A673 (cell line): ENCODE data around the gene NIBAN1. TPM values are rescaled to one million over a fixed set of nuclear protein-coding genes. Genes with fewer than 3 reads are reported as not detected.

Experiments
- BruUV-seq: library from RNA; stranded (reverse); fragments of 400-500 nt; replicated peaks from 2 replicates; lab custom pipeline; 2021; lab: Mats Ljungman, UMichigan
- CTCF ChIA-PET: fragments of 300-600 bp; sonication (Branson Sonifier 250); formaldehyde crosslinking; loops from one replicate; lab custom pipeline; 2022; ENCODE audit warnings: antibody characterized with exemption; lab: Charles Lee
- POLR2A ChIA-PET: fragments of 300-600 bp; sonication (Branson Sonifier 250); formaldehyde crosslinking; loops from one replicate; lab custom pipeline; 2022; ENCODE audit warnings: antibody characterized with exemption; ENCODE audit not compliant: low non-redundant PET; lab: Charles Lee
- DNase-seq: peaks from one replicate; pipeline ENCODE4 v3.0.0-alpha.2; 2015; ENCODE audit warnings: low spot score
- H3K27ac ChIP-seq: fragments of 200-600 bp; sonication (generic); 2 replicates; pipeline ENCODE4 v1.5.1; 2016; ENCODE audit warnings: mixed run types, low read depth, mild to moderate bottlenecking, mixed read lengths, antibody characterized with exemption, low read length; ENCODE audit not compliant: poor library complexity, severe bottlenecking
- H3K27me3 ChIP-seq: fragments of 200-600 bp; sonication (generic); replicated peaks from 2 replicates; pipeline ENCODE4 v1.6.1; 2017; ENCODE audit warnings: mixed run types, low read depth, mild to moderate bottlenecking, mixed read lengths, antibody characterized with exemption, low read length; ENCODE audit not compliant: insufficient read depth, poor library complexity
- H3K36me3 ChIP-seq: fragments of 200-600 bp; sonication (generic); 2 replicates; pipeline ENCODE4 v1.6.1; 2016; ENCODE audit warnings: mixed run types, mild to moderate bottlenecking, mixed read lengths, antibody characterized with exemption, low read length; ENCODE audit not compliant: insufficient read depth, poor library complexity, severe bottlenecking
- H3K4me1 ChIP-seq: fragments of 200-600 bp; sonication (generic); 2 replicates; pipeline ENCODE4 v1.6.1; 2017; ENCODE audit warnings: mixed run types, mild to moderate bottlenecking, mixed read lengths, antibody characterized with exemption, low read length; ENCODE audit not compliant: insufficient read depth, poor library complexity, severe bottlenecking
- H3K4me3 ChIP-seq: fragments of 200-600 bp; sonication (generic); 2 replicates; pipeline ENCODE4 v1.5.1; 2016; ENCODE audit warnings: low read depth, mixed run types, mild to moderate bottlenecking, mixed read lengths, low read length; ENCODE audit not compliant: poor library complexity, severe bottlenecking
- H3K9me3 ChIP-seq: fragments of 200-600 bp; sonication (generic); 2 replicates; pipeline ENCODE4 v1.6.1; 2016; ENCODE audit warnings: mixed run types, low read depth, mild to moderate bottlenecking, mixed read lengths, antibody characterized with exemption, low read length; ENCODE audit not compliant: poor library complexity, severe bottlenecking
- EZH2 ChIP-seq: fragments of 200-600 bp; sonication (generic); IDR thresholded peaks from 2 replicates; pipeline ENCODE4 v1.6.1; 2017; ENCODE audit warnings: borderline replicate concordance, low read depth, mild to moderate bottlenecking, mixed read lengths, antibody characterized with exemption, low read length; ENCODE audit not compliant: poor library complexity, severe bottlenecking
- intact Hi-C: fragments of 100-400 bp; cut with micrococcal nuclease; formaldehyde crosslinking; loops from one replicate; pipeline ENCODE4 v1.10.0; 2022; ENCODE audit not compliant: unreplicated experiment
- total RNA-seq: library from RNA; stranded (reverse); gene quantifications from 2 replicates; pipeline ENCODE4 v1.2.3, GENCODE V29; 2021
- TF ChIP-seq, protein P1 (sequence below): fragments of 300-800, 200-600 bp; sonication (generic); conservative IDR thresholded peaks from 2 replicates; pipeline ENCODE4 v1.5.1; 2017; ENCODE audit warnings: low read depth, mild to moderate bottlenecking, antibody characterized with exemption, low read length, moderate library complexity, mixed read lengths

NIBAN1 gene
- total RNA-seq, 1 experiment from 2014 or later, result 52.9 TPM

DNA sequence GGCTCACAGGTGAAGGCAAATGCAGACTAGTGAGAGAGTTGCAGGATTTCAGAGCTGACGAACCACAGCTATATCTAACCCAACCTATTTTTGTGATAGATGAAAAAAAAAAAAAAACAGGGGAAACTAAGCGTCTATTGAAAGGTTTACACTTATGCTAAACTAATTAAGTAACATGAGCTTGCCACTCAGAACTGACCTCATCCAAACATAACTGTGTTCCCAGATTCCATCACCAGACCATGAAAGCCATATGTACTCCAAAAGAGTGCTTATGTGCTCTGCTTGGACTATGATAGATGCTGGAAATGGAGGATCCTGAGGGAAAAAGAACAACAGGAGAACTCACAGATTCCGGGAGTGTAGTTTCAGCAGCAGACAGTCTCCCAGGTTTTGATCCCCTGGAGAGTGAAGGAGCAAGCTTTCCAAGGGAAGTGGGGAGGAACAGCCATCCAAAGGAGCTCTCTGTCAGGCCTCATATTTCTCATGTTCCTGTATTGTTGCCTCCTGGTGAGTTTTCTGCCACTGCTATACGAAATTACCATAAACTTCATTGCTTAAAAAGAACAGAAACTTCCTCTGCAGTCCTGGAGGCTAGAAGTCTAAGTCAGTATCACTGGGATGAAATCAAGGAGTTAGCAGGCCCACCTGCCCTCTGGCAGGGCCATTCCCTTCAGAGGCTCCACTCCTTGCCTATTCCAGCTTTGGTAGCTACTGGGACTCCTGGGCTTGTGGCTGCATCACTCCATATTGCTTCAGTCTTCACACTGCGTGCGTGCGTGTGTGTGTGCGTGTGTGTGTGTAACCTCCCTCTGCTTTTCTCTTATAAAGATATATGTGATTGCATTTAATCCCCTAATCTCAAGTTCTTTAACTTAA is 38.1 kb downstream of the NIBAN1 start:
- intact Hi-C loops, result no loop called here
- Histone ChIP-seq H3K9me3 (no peaks in the 10 kb centered on the region), H3K4me1 (peaks cover 9% of the 10 kb centered on the region), H3K27me3 (no peaks in the 10 kb centered on the region), H3K36me3 (no peaks in the 10 kb centered on the region), H3K4me3 (no peak overlapping the region), H3K27ac (peak overlapping the region; percentile 15)
- ChIA-PET POLR2A (no interaction called here), CTCF (no interaction called here)
- no peak for DNase-seq
- no TSS peak for BruUV-seq
- TF ChIP-seq, protein P1, sequence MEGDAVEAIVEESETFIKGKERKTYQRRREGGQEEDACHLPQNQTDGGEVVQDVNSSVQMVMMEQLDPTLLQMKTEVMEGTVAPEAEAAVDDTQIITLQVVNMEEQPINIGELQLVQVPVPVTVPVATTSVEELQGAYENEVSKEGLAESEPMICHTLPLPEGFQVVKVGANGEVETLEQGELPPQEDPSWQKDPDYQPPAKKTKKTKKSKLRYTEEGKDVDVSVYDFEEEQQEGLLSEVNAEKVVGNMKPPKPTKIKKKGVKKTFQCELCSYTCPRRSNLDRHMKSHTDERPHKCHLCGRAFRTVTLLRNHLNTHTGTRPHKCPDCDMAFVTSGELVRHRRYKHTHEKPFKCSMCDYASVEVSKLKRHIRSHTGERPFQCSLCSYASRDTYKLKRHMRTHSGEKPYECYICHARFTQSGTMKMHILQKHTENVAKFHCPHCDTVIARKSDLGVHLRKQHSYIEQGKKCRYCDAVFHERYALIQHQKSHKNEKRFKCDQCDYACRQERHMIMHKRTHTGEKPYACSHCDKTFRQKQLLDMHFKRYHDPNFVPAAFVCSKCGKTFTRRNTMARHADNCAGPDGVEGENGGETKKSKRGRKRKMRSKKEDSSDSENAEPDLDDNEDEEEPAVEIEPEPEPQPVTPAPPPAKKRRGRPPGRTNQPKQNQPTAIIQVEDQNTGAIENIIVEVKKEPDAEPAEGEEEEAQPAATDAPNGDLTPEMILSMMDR, result no peak
- TF ChIP-seq EZH2, result no peak

DNA sequence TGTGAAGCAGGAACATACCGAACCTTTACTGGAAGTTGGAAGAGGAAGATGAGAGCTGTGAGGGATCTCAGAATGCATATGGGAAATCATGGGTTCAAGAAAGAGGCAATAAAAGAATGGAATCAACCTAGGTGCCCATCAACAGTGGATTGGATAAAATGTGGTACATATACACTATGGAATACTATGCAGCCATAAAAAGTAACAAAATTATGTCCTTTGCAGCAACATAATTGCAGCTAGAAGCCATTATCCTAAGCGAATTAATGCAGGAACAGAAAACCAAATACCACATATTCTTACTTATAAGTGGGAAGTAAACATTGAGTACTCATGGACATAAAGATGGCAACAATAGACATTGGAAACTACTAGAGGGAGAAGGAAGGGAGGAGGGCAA is 40.4 kb downstream of the NIBAN1 start:
- Histone ChIP-seq H3K27me3 (no peaks in the 10 kb centered on the region), H3K9me3 (no peaks in the 10 kb centered on the region), H3K4me1 (peaks cover 20% of the 10 kb centered on the region), H3K27ac (no peak overlapping the region), H3K4me3 (no peak overlapping the region), H3K36me3 (no peaks in the 10 kb centered on the region)
- CTCF ChIA-PET, result no interaction called here
- no TSS peak for BruUV-seq
- POLR2A ChIA-PET, result no interaction called here
- intact Hi-C loops, result no loop called here
- TF ChIP-seq, protein P1, result no peak
- no peak for TF ChIP-seq EZH2
- no peak for DNase-seq

DNA sequence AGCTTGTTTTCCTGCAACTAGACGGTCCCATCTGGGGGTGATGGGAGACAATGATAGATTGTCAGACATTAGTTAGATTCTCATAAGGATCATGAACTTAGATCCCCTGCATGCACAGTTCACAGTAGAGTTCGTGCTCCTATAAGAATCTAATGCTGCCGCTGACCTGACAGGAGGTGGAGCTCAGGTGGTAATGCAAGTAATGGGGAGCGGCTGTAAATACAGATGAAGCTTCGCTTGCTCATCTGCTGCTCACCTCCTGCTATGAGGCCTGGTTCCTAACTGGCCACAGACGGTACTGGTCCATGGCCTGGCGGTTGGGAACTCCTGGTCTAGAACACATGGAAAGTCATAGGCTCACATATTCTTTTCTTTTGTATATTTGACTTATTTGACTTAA is 42.0 kb downstream of the NIBAN1 start:
- no peak overlapping the region for H3K27ac ChIP-seq
- TF ChIP-seq, protein P1, result no peak
- TF ChIP-seq EZH2, result no peak
- H3K27me3 ChIP-seq, result no peaks in the 10 kb centered on the region
- ChIA-PET CTCF (no interaction called here), POLR2A (no interaction called here)
- no peaks in the 10 kb centered on the region for H3K9me3 ChIP-seq
- H3K4me3 ChIP-seq, result no peak overlapping the region
- peaks cover 20% of the 10 kb centered on the region for H3K4me1 ChIP-seq
- no peak for DNase-seq
- no TSS peak for BruUV-seq
- intact Hi-C loops, result no loop called here
- no peaks in the 10 kb centered on the region for H3K36me3 ChIP-seq
